OCI-LY3 (cell line): Measurements from ENCODE around the gene COLQ.

Experiments
- CTCF ChIP-seq: fragments of 200-600, 300-600 bp; sonication (generic); IDR thresholded peaks from 2 replicates; pipeline ENCODE4 v1.5.1; 2014; ENCODE audit warnings: antibody characterized with exemption, low read length, low read depth
- EZH2phosphoT487 ChIP-seq: fragments of 200-600 bp; shearing (Covaris generic); IDR thresholded peaks from 2 replicates; pipeline ENCODE4 v1.6.1; 2018; ENCODE audit warnings: antibody characterized with exemption, mixed run types, low read depth

- TF ChIP-seq CTCF, result no peak
- TF ChIP-seq EZH2phosphoT487, result no peak
These were observed 116.7 kb downstream of the COLQ start for GRCh38 chr3:15404767-15405166.
